Measurements from ENCODE around the gene SLC26A9. TPM values are rescaled to one million over a fixed set of nuclear protein-coding genes. Genes with fewer than 3 reads are reported as not detected.
"Not testable (repeated sequence)": the region's sequence is repeated elsewhere in the genome, so short reads cannot be mapped to it uniquely, and the experiment has no call there.

The SLC26A9 gene
- polyA plus RNA-seq, 6 donors from 2014 or later: not detected

- H3K9me3 Mint-ChIP-seq: no peaks in the 10 kb centered on the region
- ATAC-seq (ENCODE audit: low read depth in 2 of 2) (no peak), DNase-seq (no peak)
- H3K27ac Mint-ChIP-seq: no peak overlapping the region
- H3K4me1 Mint-ChIP-seq: no peaks in the 10 kb centered on the region
- H3K4me3 Mint-ChIP-seq: no peak overlapping the region
- peaks cover 0 to 5% (median 4%) of the 10 kb centered on the region in 3 donors for H3K27me3 Mint-ChIP-seq
- H3K36me3 Mint-ChIP-seq: no peaks in the 10 kb centered on the region
Observed at GRCh38 chr1:205914155-205914507, 29.1 kb downstream of the SLC26A9 start.

GRCh38 chr1:205913451-205914154 lies 29.7 kb downstream of the SLC26A9 start:
- Mint-ChIP-seq H3K9me3 (no peaks in the 10 kb centered on the region), H3K36me3 (no peaks in the 10 kb centered on the region), H3K4me1 (no peaks in the 10 kb centered on the region), H3K27ac (no peak overlapping the region), H3K27me3 (peaks cover 0 to under 1% (median 0%) of the 10 kb centered on the region in 3 donors), H3K4me3 (no peak overlapping the region)
- no peak for DNase-seq
- ATAC-seq (ENCODE audit: low read depth in 2 of 2): no peak

- peaks cover 0 to 8% (median 0%) of the 10 kb centered on the region in 3 donors for H3K4me1 Mint-ChIP-seq
- H3K36me3 Mint-ChIP-seq: no peaks in the 10 kb centered on the region
- ATAC-seq (ENCODE audit: low read depth in 2 of 2) (no peak), DNase-seq (no peak)
- no peak overlapping the region for H3K4me3 Mint-ChIP-seq
- H3K27ac Mint-ChIP-seq: no peak overlapping the region
- no peaks in the 10 kb centered on the region for H3K27me3 Mint-ChIP-seq
- peaks cover 0 to 13% (median 0%) of the 10 kb centered on the region in 7 donors for H3K9me3 Mint-ChIP-seq
Observed at GRCh38 chr1:205907794-205908193, 35.5 kb downstream of the SLC26A9 start.

GRCh38 chr1:205905095-205905494 lies 38.2 kb downstream of the SLC26A9 start:
- not testable (repeated sequence) for H3K27ac Mint-ChIP-seq; H3K36me3 Mint-ChIP-seq; DNase-seq; H3K4me3 Mint-ChIP-seq; H3K27me3 Mint-ChIP-seq; H3K4me1 Mint-ChIP-seq; ATAC-seq (ENCODE audit: low read depth in 2 of 2)
- H3K9me3 Mint-ChIP-seq: peaks cover 0 to 16% (median 0%) of the 10 kb centered on the region in 7 donors

- Mint-ChIP-seq H3K36me3 (peaks cover 0 to 34% of the 10 kb centered on the region in 2 donors), H3K4me3 (peak overlapping the region in 1 of 8 donors; percentile 81), H3K27ac (no peak overlapping the region), H3K9me3 (peaks cover 5 to 26% (median 9%) of the 10 kb centered on the region in 7 donors), H3K27me3 (peaks cover 0 to 5% (median 0%) of the 10 kb centered on the region in 3 donors), H3K4me1 (peaks cover 0 to 3% (median 0%) of the 10 kb centered on the region in 3 donors)
- ATAC-seq (ENCODE audit: low read depth in 2 of 2) (no peak), DNase-seq (no peak)
Observed at GRCh38 chr1:205896351-205896750, 46.9 kb downstream of the SLC26A9 start.

GRCh38 chr1:205894119-205894518 lies 49.1 kb downstream of the SLC26A9 start:
- not testable (repeated sequence) for DNase-seq; H3K27me3 Mint-ChIP-seq; ATAC-seq (ENCODE audit: low read depth in 2 of 2); H3K27ac Mint-ChIP-seq; H3K4me3 Mint-ChIP-seq; H3K4me1 Mint-ChIP-seq
- H3K9me3 Mint-ChIP-seq: peaks cover 9 to 26% (median 13%) of the 10 kb centered on the region in 7 donors
- peaks cover 0 to 45% of the 10 kb centered on the region in 2 donors for H3K36me3 Mint-ChIP-seq

GRCh38 chr1:205892175-205892574 lies 51.1 kb downstream of the SLC26A9 start:
- H3K4me3 Mint-ChIP-seq; H3K27ac Mint-ChIP-seq; DNase-seq; H3K27me3 Mint-ChIP-seq; ATAC-seq (ENCODE audit: low read depth in 2 of 2): not testable (repeated sequence)
- peaks cover 0 to 49% of the 10 kb centered on the region in 2 donors for H3K36me3 Mint-ChIP-seq
- H3K4me1 Mint-ChIP-seq: peaks cover 7 to 13% (median 8%) of the 10 kb centered on the region in 3 donors
- H3K9me3 Mint-ChIP-seq: peaks cover 8 to 26% (median 17%) of the 10 kb centered on the region in 7 donors

- Mint-ChIP-seq H3K36me3 (peaks cover 0 to 42% of the 10 kb centered on the region in 2 donors), H3K9me3 (peaks cover 5 to 23% (median 14%) of the 10 kb centered on the region in 7 donors), H3K4me1 (peaks cover 7 to 13% (median 8%) of the 10 kb centered on the region in 3 donors)
- not testable (repeated sequence) for ATAC-seq (ENCODE audit: low read depth in 2 of 2); H3K27ac Mint-ChIP-seq; H3K4me3 Mint-ChIP-seq; DNase-seq; H3K27me3 Mint-ChIP-seq
Observed at GRCh38 chr1:205891481-205891880, 51.8 kb downstream of the SLC26A9 start.

GRCh38 chr1:205890631-205891030 lies 52.6 kb downstream of the SLC26A9 start:
- ATAC-seq (ENCODE audit: low read depth in 2 of 2); H3K4me3 Mint-ChIP-seq; H3K27ac Mint-ChIP-seq; DNase-seq; H3K27me3 Mint-ChIP-seq: not testable (repeated sequence)
- Mint-ChIP-seq H3K36me3 (peaks cover 0 to 34% of the 10 kb centered on the region in 2 donors), H3K4me1 (peaks cover 7 to 13% (median 8%) of the 10 kb centered on the region in 3 donors), H3K9me3 (peaks cover 5 to 15% (median 8%) of the 10 kb centered on the region in 7 donors)

GRCh38 chr1:205889706-205890105 lies 53.5 kb downstream of the SLC26A9 start:
- Mint-ChIP-seq H3K4me1 (peaks cover 7 to 13% (median 8%) of the 10 kb centered on the region in 3 donors), H3K36me3 (peaks cover 0 to 24% of the 10 kb centered on the region in 2 donors), H3K27ac (peak overlapping the region in 1 of 6 donors; percentile 26), H3K9me3 (peaks cover 0 to 12% (median 5%) of the 10 kb centered on the region in 7 donors)
- not testable (repeated sequence) for H3K27me3 Mint-ChIP-seq; DNase-seq; H3K4me3 Mint-ChIP-seq; ATAC-seq (ENCODE audit: low read depth in 2 of 2)

GRCh38 chr1:205889006-205889405 lies 54.2 kb downstream of the SLC26A9 start:
- Mint-ChIP-seq H3K4me1 (peaks cover 7 to 13% (median 8%) of the 10 kb centered on the region in 3 donors), H3K27ac (peak overlapping the region in 4 of 6 donors; percentile 1 to 75 (median 42)), H3K4me3 (peak overlapping the region in 4 of 8 donors; percentile 4 to 68 (median 60)), H3K36me3 (peaks cover 0 to 20% of the 10 kb centered on the region in 2 donors), H3K9me3 (peaks cover 0 to 12% (median 5%) of the 10 kb centered on the region in 7 donors)
- DNase-seq: peak; percentile 9
- ATAC-seq (ENCODE audit: low read depth in 2 of 2); H3K27me3 Mint-ChIP-seq: not testable (repeated sequence)

- Mint-ChIP-seq H3K27me3 (peaks cover 0 to 8% (median 0%) of the 10 kb centered on the region in 3 donors), H3K27ac (no peak overlapping the region), H3K9me3 (peaks cover 6 to 30% (median 26%) of the 10 kb centered on the region in 7 donors), H3K4me3 (no peak overlapping the region), H3K4me1 (peaks cover 1 to 5% (median 2%) of the 10 kb centered on the region in 3 donors), H3K36me3 (peaks cover 10 to 18% of the 10 kb centered on the region in 2 donors)
- DNase-seq: no peak
- no peak for ATAC-seq (ENCODE audit: low read depth in 2 of 2)
Observed at GRCh38 chr1:205883792-205884191, 59.5 kb downstream of the SLC26A9 start.

- ATAC-seq (ENCODE audit: low read depth in 2 of 2) (no peak), DNase-seq (no peak)
- H3K27me3 Mint-ChIP-seq: peaks cover 0 to 8% (median 0%) of the 10 kb centered on the region in 3 donors
- H3K4me1 Mint-ChIP-seq: no peaks in the 10 kb centered on the region
- peaks cover 12 to 43% (median 37%) of the 10 kb centered on the region in 7 donors for H3K9me3 Mint-ChIP-seq
- H3K36me3 Mint-ChIP-seq: peaks cover 20 to 29% of the 10 kb centered on the region in 2 donors
- no peak overlapping the region for H3K4me3 Mint-ChIP-seq
- no peak overlapping the region for H3K27ac Mint-ChIP-seq
Observed at GRCh38 chr1:205880923-205881322, 62.3 kb downstream of the SLC26A9 start.

GRCh38 chr1:205879974-205880373 lies 63.3 kb downstream of the SLC26A9 start:
- ATAC-seq (ENCODE audit: low read depth in 2 of 2): no peak
- no peak for DNase-seq
- Mint-ChIP-seq H3K27ac (no peak overlapping the region), H3K9me3 (peaks cover 12 to 43% (median 37%) of the 10 kb centered on the region in 7 donors), H3K36me3 (peaks cover 20 to 29% of the 10 kb centered on the region in 2 donors), H3K4me1 (no peaks in the 10 kb centered on the region), H3K4me3 (no peak overlapping the region), H3K27me3 (peaks cover 0 to 8% (median 0%) of the 10 kb centered on the region in 3 donors)

Measured in naive B cell (primary cell).